Measurements from ENCODE around the gene ZNF423. TPM values are rescaled to one million over a fixed set of nuclear protein-coding genes. Genes with fewer than 3 reads are reported as not detected.

Gene ZNF423
- total and polyA plus RNA-seq, 9 of the 15 experiments (the other 6 are each of a cell fraction or from before 2014, with no cell fraction given): not detected

DNA sequence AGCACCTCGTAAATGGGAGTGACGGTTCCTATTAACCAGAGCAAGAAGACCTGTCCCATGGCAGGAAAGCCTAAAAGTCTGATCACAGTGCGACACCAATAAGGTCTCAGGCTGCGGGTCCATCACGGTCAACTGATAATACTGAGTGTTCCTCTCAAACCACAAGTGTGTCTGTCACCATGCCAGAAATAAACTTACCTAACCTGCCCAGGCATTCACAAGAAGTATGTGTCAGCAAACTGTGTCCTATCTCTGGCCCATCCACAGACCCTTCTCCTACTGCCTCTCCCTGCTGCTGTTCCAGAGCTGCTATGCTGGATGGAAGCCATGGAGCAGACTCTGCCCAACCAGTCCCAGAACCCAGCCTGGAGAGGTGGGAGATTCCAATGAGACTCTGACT, 73.5 kb downstream of the ZNF423 start (continued):
- TF ChIP-seq ZNF197 (CRISPR knock-in tag; IDR thresholded peaks at IDR 0.05; ENCODE audit: low read depth) (no peak), BRCA1 (IDR thresholded peaks at IDR 0.05) (no peak), BRCA1 (CRISPR knock-in tag; IDR thresholded peaks at IDR 0.05) (no peak), CREB1 (IDR thresholded peaks at IDR 0.05) (no peak), CREB1 (CRISPR knock-in tag; IDR thresholded peaks at IDR 0.05) (no peak), POLR2H (tag; IDR thresholded peaks at IDR 0.05; ENCODE audit: low read depth) (no peak)
- TF ChIP-seq, protein P1, sequence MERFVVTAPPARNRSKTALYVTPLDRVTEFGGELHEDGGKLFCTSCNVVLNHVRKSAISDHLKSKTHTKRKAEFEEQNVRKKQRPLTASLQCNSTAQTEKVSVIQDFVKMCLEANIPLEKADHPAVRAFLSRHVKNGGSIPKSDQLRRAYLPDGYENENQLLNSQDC (CRISPR knock-in tag; IDR thresholded peaks at IDR 0.05): no peak
- TF ChIP-seq, protein P2, sequence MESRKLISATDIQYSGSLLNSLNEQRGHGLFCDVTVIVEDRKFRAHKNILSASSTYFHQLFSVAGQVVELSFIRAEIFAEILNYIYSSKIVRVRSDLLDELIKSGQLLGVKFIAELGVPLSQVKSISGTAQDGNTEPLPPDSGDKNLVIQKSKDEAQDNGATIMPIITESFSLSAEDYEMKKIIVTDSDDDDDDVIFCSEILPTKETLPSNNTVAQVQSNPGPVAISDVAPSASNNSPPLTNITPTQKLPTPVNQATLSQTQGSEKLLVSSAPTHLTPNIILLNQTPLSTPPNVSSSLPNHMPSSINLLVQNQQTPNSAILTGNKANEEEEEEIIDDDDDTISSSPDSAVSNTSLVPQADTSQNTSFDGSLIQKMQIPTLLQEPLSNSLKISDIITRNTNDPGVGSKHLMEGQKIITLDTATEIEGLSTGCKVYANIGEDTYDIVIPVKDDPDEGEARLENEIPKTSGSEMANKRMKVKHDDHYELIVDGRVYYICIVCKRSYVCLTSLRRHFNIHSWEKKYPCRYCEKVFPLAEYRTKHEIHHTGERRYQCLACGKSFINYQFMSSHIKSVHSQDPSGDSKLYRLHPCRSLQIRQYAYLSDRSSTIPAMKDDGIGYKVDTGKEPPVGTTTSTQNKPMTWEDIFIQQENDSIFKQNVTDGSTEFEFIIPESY (CRISPR knock-in tag; IDR thresholded peaks at IDR 0.05): no peak
- TF ChIP-seq, protein P3, sequence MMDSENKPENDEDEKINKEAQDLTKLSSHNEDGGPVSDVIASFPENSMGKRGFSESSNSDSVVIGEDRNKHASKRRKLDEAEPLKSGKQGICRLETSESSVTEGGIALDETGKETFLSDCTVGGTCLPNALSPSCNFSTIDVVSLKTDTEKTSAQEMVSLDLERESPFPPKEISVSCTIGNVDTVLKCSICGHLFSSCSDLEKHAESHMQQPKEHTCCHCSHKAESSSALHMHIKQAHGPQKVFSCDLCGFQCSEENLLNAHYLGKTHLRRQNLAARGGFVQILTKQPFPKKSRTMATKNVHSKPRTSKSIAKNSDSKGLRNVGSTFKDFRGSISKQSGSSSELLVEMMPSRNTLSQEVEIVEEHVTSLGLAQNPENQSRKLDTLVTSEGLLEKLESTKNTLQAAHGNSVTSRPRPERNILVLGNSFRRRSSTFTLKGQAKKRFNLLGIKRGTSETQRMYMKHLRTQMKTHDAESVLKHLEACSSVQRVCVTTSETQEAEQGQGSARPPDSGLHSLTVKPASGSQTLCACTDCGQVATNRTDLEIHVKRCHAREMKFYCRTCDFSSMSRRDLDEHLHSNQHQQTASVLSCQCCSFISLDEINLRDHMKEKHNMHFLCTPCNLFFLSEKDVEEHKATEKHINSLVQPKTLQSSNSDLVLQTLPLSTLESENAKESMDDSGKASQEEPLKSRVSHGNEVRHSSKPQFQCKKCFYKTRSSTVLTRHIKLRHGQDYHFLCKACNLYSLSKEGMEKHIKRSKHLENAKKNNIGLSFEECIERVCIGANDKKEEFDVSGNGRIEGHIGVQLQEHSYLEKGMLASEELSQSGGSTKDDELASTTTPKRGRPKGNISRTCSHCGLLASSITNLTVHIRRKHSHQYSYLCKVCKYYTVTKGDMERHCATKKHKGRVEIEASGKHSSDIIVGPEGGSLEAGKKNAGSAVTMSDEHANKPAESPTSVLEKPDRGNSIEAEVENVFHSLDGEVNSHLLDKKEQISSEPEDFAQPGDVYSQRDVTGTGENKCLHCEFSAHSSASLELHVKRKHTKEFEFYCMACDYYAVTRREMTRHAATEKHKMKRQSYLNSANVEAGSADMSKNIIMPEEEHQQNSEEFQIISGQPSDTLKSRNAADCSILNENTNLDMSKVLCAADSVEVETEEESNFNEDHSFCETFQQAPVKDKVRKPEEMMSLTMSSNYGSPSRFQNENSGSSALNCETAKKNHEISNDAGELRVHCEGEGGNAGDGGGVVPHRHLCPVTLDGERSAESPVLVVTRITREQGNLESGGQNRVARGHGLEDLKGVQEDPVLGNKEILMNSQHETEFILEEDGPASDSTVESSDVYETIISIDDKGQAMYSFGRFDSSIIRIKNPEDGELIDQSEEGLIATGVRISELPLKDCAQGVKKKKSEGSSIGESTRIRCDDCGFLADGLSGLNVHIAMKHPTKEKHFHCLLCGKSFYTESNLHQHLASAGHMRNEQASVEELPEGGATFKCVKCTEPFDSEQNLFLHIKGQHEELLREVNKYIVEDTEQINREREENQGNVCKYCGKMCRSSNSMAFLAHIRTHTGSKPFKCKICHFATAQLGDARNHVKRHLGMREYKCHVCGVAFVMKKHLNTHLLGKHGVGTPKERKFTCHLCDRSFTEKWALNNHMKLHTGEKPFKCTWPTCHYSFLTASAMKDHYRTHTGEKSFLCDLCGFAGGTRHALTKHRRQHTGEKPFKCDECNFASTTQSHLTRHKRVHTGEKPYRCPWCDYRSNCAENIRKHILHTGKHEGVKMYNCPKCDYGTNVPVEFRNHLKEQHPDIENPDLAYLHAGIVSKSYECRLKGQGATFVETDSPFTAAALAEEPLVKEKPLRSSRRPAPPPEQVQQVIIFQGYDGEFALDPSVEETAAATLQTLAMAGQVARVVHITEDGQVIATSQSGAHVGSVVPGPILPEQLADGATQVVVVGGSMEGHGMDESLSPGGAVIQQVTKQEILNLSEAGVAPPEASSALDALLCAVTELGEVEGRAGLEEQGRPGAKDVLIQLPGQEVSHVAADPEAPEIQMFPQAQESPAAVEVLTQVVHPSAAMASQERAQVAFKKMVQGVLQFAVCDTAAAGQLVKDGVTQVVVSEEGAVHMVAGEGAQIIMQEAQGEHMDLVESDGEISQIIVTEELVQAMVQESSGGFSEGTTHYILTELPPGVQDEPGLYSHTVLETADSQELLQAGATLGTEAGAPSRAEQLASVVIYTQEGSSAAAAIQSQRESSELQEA (IDR thresholded peaks at IDR 0.05; ENCODE audit: low read depth): no peak
